SK-N-SH treated with all-trans-retinoic acid at 6 μM for 48 hours (cell line): ENCODE data around the gene STX1B.

Experiments
- ATAC-seq: fragments of 200-7000 bp; cut with Tn5 transposase; 3 replicates; pipeline ENCODE4 v1.9.1; 2020; ENCODE audit warnings: mild to moderate bottlenecking, moderate library complexity
- ARNTL ChIP-seq: fragments of 450-650 bp; formaldehyde crosslinking; IDR thresholded peaks from 2 replicates; pipeline ENCODE4 v1.5.0; 2020; ENCODE audit warnings: low read depth, mild to moderate bottlenecking, moderate library complexity, borderline replicate concordance
- BACH2 ChIP-seq: fragments of 250-450 bp; sonication (Bioruptor Pico); IDR thresholded peaks from 2 replicates; pipeline ENCODE4 v1.9.0; 2021; ENCODE audit warnings: mild to moderate bottlenecking, borderline replicate concordance
- CSDC2 ChIP-seq: fragments of 250-450 bp; sonication (Bioruptor Pico); IDR thresholded peaks from 2 replicates; pipeline ENCODE4 v1.5.0; 2020; ENCODE audit warnings: mild to moderate bottlenecking, moderate library complexity
- ESRRG ChIP-seq: fragments of 250-450 bp; sonication (Bioruptor Pico); IDR thresholded peaks from 2 replicates; pipeline ENCODE4 v1.6.1; 2021; ENCODE audit warnings: mild to moderate bottlenecking
- GLIS3 ChIP-seq: fragments of 250-450 bp; sonication (Bioruptor Pico); IDR thresholded peaks from 2 replicates; pipeline ENCODE4 v1.5.0; 2020; ENCODE audit warnings: mild to moderate bottlenecking, moderate library complexity
- ISL1 ChIP-seq: fragments of 250-450 bp; sonication (Bioruptor Pico); IDR thresholded peaks from 2 replicates; pipeline ENCODE4 v2.1.2; 2022; ENCODE audit warnings: mild to moderate bottlenecking, moderate library complexity
- OSR1 ChIP-seq: fragments of 250-450 bp; sonication (Bioruptor Pico); IDR thresholded peaks from 2 replicates; pipeline ENCODE4 v1.8.0; 2022; ENCODE audit warnings: moderate library complexity, mild to moderate bottlenecking, inconsistent platforms
- PPARA ChIP-seq: fragments of 250-450 bp; sonication (Bioruptor Pico); IDR thresholded peaks from 2 replicates; pipeline ENCODE4 v1.5.0; 2020; ENCODE audit warnings: mild to moderate bottlenecking, borderline replicate concordance
- RARB ChIP-seq: fragments of 250-450 bp; sonication (Bioruptor Pico); IDR thresholded peaks from 2 replicates; pipeline ENCODE4 v1.8.0; 2021; ENCODE audit warnings: mild to moderate bottlenecking, moderate library complexity
- SNAI2 ChIP-seq: fragments of 250-450 bp; sonication (Bioruptor Pico); IDR thresholded peaks from 2 replicates; pipeline ENCODE4 v1.5.0; 2020; ENCODE audit warnings: mild to moderate bottlenecking, moderate library complexity
- TCF4 ChIP-seq: fragments of 250-450 bp; sonication (Bioruptor Pico); IDR thresholded peaks from 2 replicates; pipeline ENCODE4 v1.8.0; 2021; ENCODE audit warnings: mild to moderate bottlenecking, moderate library complexity, borderline replicate concordance
- TOX ChIP-seq: fragments of 250-450 bp; sonication (Bioruptor Pico); IDR thresholded peaks from 2 replicates; pipeline ENCODE4 v1.8.0; 2021; ENCODE audit warnings: mild to moderate bottlenecking, moderate library complexity, borderline replicate concordance
- ZC3H10 ChIP-seq: fragments of 250-450 bp; sonication (Bioruptor Pico); IDR thresholded peaks from 2 replicates; pipeline ENCODE4 v1.5.1; 2021; ENCODE audit warnings: mild to moderate bottlenecking, moderate library complexity
- ZFP3 ChIP-seq: fragments of 250-450 bp; sonication (Bioruptor Pico); IDR thresholded peaks from 2 replicates; pipeline ENCODE4 v1.5.0; 2020; ENCODE audit warnings: mild to moderate bottlenecking, moderate library complexity
- ZFP30 ChIP-seq: fragments of 450-650 bp; formaldehyde crosslinking; IDR thresholded peaks from 2 replicates; pipeline ENCODE4 v1.5.0; 2022; ENCODE audit warnings: mild to moderate bottlenecking, moderate library complexity
- ZNF565 ChIP-seq: fragments of 450-650 bp; formaldehyde crosslinking; conservative IDR thresholded peaks from 2 replicates; pipeline ENCODE4 v1.5.0; 2020; ENCODE audit warnings: low read depth, mild to moderate bottlenecking, moderate library complexity
- ZNF70 ChIP-seq: fragments of 450-650 bp; formaldehyde crosslinking; IDR thresholded peaks from 2 replicates; pipeline ENCODE4 v1.5.0; 2020; ENCODE audit warnings: mild to moderate bottlenecking, moderate library complexity
- ZNF8 ChIP-seq: fragments of 450-650 bp; formaldehyde crosslinking; IDR thresholded peaks from 2 replicates; pipeline ENCODE4 v1.5.0; 2020; ENCODE audit warnings: mild to moderate bottlenecking, moderate library complexity
- TF ChIP-seq, protein P1 (sequence below): fragments of 250-450 bp; sonication (Bioruptor Pico); IDR thresholded peaks from 2 replicates; pipeline ENCODE4 v1.8.0; 2020; ENCODE audit warnings: mild to moderate bottlenecking, moderate library complexity, borderline replicate concordance
- TF ChIP-seq, protein P2 (sequence below): fragments of 250-450 bp; sonication (Bioruptor Pico); IDR thresholded peaks from 2 replicates; pipeline ENCODE4 v1.8.0; 2021; ENCODE audit warnings: low read depth, mild to moderate bottlenecking, moderate library complexity, borderline replicate concordance
- TF ChIP-seq, protein P3 (sequence below): fragments of 250-450 bp; sonication (Bioruptor Pico); IDR thresholded peaks from 2 replicates; pipeline ENCODE4 v1.5.1; 2020; ENCODE audit warnings: low read depth, mild to moderate bottlenecking, moderate library complexity
- TF ChIP-seq, protein P4 (sequence below): fragments of 250-450 bp; sonication (Bioruptor Pico); IDR thresholded peaks from 2 replicates; pipeline ENCODE4 v1.5.1; 2021; ENCODE audit warnings: mild to moderate bottlenecking, moderate library complexity

The STX1B gene

DNA sequence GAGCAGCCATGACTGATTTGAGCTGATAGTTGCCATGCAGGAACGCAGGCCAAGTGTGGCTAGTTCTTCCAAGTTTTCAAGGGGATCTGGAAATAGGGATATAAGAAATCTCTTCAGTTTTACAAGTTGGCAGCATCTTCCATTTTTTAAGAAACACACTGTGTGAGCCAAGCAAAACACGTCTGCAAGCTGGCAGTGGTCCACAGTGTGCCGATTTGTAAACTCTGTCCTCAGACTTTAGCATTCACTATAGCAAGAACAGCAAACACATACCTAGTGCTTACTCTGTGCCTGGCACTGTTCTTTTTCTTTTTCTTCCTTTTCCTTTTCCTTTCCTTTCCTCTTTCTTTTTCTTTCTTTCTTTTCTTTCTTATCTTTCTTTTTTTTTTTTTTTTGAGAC is 58.7 kb downstream of the STX1B start:
- ATAC-seq = no peak
- TF ChIP-seq, protein P1, sequence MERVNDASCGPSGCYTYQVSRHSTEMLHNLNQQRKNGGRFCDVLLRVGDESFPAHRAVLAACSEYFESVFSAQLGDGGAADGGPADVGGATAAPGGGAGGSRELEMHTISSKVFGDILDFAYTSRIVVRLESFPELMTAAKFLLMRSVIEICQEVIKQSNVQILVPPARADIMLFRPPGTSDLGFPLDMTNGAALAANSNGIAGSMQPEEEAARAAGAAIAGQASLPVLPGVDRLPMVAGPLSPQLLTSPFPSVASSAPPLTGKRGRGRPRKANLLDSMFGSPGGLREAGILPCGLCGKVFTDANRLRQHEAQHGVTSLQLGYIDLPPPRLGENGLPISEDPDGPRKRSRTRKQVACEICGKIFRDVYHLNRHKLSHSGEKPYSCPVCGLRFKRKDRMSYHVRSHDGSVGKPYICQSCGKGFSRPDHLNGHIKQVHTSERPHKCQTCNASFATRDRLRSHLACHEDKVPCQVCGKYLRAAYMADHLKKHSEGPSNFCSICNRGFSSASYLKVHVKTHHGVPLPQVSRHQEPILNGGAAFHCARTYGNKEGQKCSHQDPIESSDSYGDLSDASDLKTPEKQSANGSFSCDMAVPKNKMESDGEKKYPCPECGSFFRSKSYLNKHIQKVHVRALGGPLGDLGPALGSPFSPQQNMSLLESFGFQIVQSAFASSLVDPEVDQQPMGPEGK = no peak
- TF ChIP-seq, protein P2, sequence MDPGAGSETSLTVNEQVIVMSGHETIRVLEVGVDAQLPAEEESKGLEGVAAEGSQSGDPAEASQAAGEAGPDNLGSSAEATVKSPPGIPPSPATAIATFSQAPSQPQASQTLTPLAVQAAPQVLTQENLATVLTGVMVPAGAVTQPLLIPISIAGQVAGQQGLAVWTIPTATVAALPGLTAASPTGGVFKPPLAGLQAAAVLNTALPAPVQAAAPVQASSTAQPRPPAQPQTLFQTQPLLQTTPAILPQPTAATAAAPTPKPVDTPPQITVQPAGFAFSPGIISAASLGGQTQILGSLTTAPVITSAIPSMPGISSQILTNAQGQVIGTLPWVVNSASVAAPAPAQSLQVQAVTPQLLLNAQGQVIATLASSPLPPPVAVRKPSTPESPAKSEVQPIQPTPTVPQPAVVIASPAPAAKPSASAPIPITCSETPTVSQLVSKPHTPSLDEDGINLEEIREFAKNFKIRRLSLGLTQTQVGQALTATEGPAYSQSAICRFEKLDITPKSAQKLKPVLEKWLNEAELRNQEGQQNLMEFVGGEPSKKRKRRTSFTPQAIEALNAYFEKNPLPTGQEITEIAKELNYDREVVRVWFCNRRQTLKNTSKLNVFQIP = no peak
- no peak for TF ChIP-seq ZNF8 (CRISPR knock-in tag)
- TF ChIP-seq SNAI2 (CRISPR knock-in tag) = no peak
- no peak for TF ChIP-seq GLIS3 (CRISPR knock-in tag)
- no peak for TF ChIP-seq ZFP3
- TF ChIP-seq RARB (CRISPR knock-in tag) = no peak
- TF ChIP-seq OSR1 (CRISPR knock-in tag) = no peak
- TF ChIP-seq ZNF70 = no peak
- TF ChIP-seq ZC3H10 (CRISPR knock-in tag) = no peak
- TF ChIP-seq, protein P3, sequence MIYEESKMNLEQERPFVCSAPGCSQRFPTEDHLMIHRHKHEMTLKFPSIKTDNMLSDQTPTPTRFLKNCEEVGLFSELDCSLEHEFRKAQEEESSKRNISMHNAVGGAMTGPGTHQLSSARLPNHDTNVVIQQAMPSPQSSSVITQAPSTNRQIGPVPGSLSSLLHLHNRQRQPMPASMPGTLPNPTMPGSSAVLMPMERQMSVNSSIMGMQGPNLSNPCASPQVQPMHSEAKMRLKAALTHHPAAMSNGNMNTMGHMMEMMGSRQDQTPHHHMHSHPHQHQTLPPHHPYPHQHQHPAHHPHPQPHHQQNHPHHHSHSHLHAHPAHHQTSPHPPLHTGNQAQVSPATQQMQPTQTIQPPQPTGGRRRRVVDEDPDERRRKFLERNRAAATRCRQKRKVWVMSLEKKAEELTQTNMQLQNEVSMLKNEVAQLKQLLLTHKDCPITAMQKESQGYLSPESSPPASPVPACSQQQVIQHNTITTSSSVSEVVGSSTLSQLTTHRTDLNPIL (CRISPR knock-in tag) = no peak
- TF ChIP-seq ARNTL (CRISPR knock-in tag) = no peak

DNA sequence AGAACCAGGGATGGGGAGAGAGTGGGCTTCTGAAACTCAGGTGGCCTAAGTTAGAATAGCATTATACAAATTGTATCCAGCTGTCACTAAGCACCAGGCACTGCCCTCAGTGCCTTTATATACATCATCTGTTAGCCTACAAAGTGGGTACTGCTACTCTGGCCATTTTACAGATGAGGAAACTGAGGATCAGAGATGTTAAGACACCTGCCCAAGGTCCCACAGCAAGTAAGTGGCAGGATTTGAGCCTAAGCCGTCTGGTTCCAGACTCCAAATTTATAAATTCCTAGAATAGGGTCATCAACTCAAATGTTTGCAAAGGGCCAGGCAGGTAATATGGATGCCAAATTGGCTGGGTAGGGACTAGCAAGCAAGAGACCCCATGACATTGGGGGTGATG is 59.2 kb downstream of the STX1B start:
- TF ChIP-seq ESRRG (CRISPR knock-in tag) (no peak), ARNTL (CRISPR knock-in tag) (no peak), ZNF70 (no peak), ZNF8 (CRISPR knock-in tag) (no peak), TOX (CRISPR knock-in tag) (no peak), ZNF565 (CRISPR knock-in tag) (no peak), PPARA (CRISPR knock-in tag) (no peak), BACH2 (CRISPR knock-in tag) (no peak), ISL1 (CRISPR knock-in tag) (no peak), RARB (CRISPR knock-in tag) (no peak)
- TF ChIP-seq, protein P4, sequence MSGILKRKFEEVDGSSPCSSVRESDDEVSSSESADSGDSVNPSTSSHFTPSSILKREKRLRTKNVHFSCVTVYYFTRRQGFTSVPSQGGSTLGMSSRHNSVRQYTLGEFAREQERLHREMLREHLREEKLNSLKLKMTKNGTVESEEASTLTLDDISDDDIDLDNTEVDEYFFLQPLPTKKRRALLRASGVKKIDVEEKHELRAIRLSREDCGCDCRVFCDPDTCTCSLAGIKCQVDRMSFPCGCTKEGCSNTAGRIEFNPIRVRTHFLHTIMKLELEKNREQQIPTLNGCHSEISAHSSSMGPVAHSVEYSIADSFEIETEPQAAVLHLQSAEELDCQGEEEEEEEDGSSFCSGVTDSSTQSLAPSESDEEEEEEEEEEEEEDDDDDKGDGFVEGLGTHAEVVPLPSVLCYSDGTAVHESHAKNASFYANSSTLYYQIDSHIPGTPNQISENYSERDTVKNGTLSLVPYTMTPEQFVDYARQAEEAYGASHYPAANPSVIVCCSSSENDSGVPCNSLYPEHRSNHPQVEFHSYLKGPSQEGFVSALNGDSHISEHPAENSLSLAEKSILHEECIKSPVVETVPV (CRISPR knock-in tag) = no peak
- TF ChIP-seq, protein P2 = no peak
- ATAC-seq = no peak

DNA sequence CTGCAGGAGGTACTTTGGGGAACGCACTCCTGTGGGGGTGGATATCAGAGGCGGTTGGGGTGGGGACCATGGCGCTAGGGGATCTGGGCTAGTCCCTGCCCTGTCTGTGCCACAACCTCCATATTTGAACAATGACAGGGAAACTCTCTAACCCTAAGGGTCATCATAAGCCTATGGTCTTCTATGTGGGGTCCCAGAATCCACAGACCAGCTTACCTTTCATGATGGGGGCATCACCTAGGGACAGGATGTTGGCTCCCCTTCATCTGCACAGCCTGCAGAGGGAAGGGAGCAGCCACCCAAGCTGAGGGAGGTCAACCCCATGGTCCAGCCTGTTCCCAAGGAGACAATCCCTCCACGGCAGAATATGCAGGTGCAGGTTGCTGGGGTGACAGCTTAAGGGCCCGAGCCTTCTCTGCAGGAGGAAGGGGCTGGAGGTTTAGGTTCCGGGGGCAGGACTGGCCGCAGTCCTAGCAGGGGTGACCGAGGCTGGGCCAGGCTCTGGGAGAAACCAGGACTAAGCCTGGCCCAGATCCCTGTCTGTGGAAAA is 59.8 kb downstream of the STX1B start:
- TF ChIP-seq, protein P1 = no peak
- TF ChIP-seq CSDC2 (CRISPR knock-in tag) = no peak
- TF ChIP-seq, protein P3 (CRISPR knock-in tag) = no peak
- no peak for TF ChIP-seq ZC3H10 (CRISPR knock-in tag)
- no peak for TF ChIP-seq GLIS3 (CRISPR knock-in tag)
- TF ChIP-seq OSR1 (CRISPR knock-in tag) = no peak
- TF ChIP-seq ZNF565 (CRISPR knock-in tag) = no peak
- no peak for TF ChIP-seq ZFP30
- TF ChIP-seq BACH2 (CRISPR knock-in tag) = no peak
- no peak for TF ChIP-seq RARB (CRISPR knock-in tag)
- no peak for TF ChIP-seq ZNF70
- no peak for TF ChIP-seq ARNTL (CRISPR knock-in tag)
- TF ChIP-seq SNAI2 (CRISPR knock-in tag) = no peak
- no peak for TF ChIP-seq TCF4 (CRISPR knock-in tag)

More for the DNA sequence above, 59.8 kb downstream of the STX1B start:
- ATAC-seq = no peak
